Astrocyte of the spinal cord (primary cell): ENCODE measurements around the gene KIF20B.
"Not testable (repeated sequence)": the region's sequence is repeated elsewhere in the genome, so short reads cannot be mapped to it uniquely, and the experiment has no call there.

Source experiments
- DNase-seq: peaks from one replicate; pipeline ENCODE4 v3.0.0; 2011; ENCODE audit warnings: low read depth, low spot score
- H3K4me3 ChIP-seq: 2 replicates; pipeline ENCODE4 v1.5.1; 2011; ENCODE audit warnings: low read depth, mild to moderate bottlenecking, low read length, moderate library complexity
- CTCF ChIP-seq: IDR thresholded peaks from 2 replicates; pipeline ENCODE4 v1.5.1; 2012; ENCODE audit warnings: low read depth, mild to moderate bottlenecking, low read length, inconsistent platforms
- in situ Hi-C: cut with HindIII; loops from 2 replicates; pipeline ENCODE4 v1.10.0; 2017; ENCODE audit warnings: low sequenced_read_pairs

Gene KIF20B

DNA sequence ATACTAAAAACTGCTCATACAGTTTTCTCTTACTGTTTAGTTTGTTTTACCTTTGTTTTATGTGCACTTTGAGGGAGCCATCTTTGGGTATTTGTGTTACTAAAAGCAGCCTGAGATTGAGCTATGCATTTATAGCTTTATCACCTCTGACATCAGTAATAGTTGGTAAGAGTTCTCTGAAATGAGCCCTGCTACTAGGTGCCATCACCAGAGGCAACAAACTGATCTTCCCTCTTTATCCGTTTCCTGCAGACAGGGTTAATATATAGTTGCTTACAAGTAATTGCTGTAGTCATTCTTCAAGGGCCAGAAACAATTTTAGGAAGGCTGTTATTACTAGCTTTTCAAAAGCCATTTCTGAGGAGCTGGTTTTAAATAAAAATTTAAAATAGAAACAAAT, 49.1 kb downstream of the KIF20B start:
- in situ Hi-C loops = no loop called here

DNA sequence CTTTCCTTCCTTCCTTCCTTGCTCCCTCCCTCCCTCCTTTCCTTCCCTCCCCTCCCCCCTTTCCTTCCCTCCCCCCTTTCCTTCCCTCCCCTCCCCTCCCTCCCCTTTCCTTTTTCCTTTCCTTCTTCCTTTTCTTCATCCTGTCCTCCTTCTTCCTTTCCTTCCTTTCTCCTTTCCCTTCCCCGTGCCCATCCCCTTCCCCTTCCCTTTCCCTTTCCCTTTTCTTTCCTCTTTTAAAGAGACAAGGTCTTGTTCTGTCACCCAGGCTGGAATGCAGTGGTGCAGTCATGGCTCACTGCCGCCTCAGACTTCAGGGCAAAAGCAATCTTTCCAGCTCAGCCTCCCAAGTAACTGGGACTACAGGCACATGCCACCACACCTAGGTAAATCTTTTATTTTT, 54.0 kb downstream of the KIF20B start:
- H3K4me3 ChIP-seq = no peak overlapping the region
- DNase-seq = no peak
- no peak for TF ChIP-seq CTCF
- in situ Hi-C loops = no loop called here

More for the DNA sequence above, 49.1 kb downstream of the KIF20B start:
- no peak for TF ChIP-seq CTCF
- H3K4me3 ChIP-seq = no peak overlapping the region
- DNase-seq = no peak

DNA sequence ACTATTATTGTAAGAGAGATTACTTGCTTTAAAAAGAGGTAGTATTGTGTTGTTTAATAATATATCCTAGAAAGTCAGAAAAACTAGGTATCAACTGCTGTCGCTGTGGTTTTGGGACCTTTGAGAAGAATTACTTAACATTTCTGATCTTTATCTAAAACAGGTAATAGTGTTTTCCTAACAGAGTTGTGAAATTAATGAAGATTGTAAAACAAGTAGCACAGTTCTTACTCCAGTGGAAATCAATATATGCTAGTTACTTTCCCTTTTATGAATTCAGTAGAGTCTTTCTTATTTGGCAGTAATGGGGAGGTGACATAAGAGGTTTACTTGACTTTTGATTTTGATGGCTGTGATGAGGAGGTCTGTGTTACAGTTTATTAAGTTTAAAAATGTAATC, 58.1 kb downstream of the KIF20B start:
- no peak overlapping the region for H3K4me3 ChIP-seq
- in situ Hi-C loops = no loop called here
- DNase-seq = no peak
- no peak for TF ChIP-seq CTCF

- in situ Hi-C loops, H3K4me3 ChIP-seq, DNase-seq: not testable (repeated sequence)
These were observed 62.3 kb downstream of the KIF20B start for GRCh38 chr10:89763671-89764070.

GRCh38 chr10:89771684-89772083, 70.3 kb downstream of the KIF20B start:
- no peak for TF ChIP-seq CTCF
- no peak overlapping the region for H3K4me3 ChIP-seq
- in situ Hi-C loops = no loop called here
- no peak for DNase-seq

DNA sequence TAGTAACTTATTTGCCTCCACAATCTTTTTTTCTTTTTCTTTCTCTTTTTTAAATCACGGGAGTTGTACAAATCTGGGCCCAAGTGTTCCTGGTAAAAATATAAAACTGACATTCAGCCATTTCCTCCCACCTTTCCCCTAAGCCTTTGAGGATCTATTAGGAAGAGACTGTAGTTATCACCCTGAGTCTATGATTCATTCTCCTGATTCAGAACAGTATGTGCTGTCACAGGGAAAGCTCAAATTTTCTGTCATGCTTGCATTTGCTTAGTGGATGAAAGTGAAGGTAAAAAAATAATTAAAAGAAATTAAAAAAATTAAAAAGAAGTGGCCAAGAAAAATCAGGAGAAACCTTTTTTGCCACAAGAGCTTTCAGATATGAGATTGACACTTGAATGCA, 71.7 kb downstream of the KIF20B start:
- no peak overlapping the region for H3K4me3 ChIP-seq
- in situ Hi-C loops = no loop called here
- no peak for TF ChIP-seq CTCF
- no peak for DNase-seq

GRCh38 chr10:89776665-89777064, 75.3 kb downstream of the KIF20B start:
- no peak for DNase-seq
- H3K4me3 ChIP-seq = no peak overlapping the region
- no peak for TF ChIP-seq CTCF
- in situ Hi-C loops = no loop called here
